ENCODE measurements around the gene CAMK2N2.

The CAMK2N2 gene

GRCh38 chr3:184241447-184242296 is 19.7 kb downstream of the CAMK2N2 start:
- Histone ChIP-seq H3K79me2 (ENCODE audit: low read length) (0 out of 2 replicates have a peak, but pooled peaks cover 7% of the 10 kb centered on the region), H3K4me3 (ENCODE audit: low read length) (no peak overlapping the region), H3K9ac (ENCODE audit: low read length) (no peak overlapping the region), H3K9me2 (replicated peaks; ENCODE audit: insufficient read depth, low read length) (no peaks in the 10 kb centered on the region), H3K4me1 (ENCODE audit: low read length) (no peaks in the 10 kb centered on the region), H4K20me1 (ENCODE audit: insufficient read depth, low read length) (no peaks in the 10 kb centered on the region), H2AFZ (ENCODE audit: low read length) (no peak overlapping the region), H3K9me3 (replicated peaks; ENCODE audit: insufficient read depth, low read length) (no peaks in the 10 kb centered on the region), H3K27me3 (replicated peaks; ENCODE audit: insufficient read depth, low read length) (0 out of 2 replicates have a peak, but pooled peaks cover 4% of the 10 kb centered on the region), H3K36me3 (replicated peaks; ENCODE audit: insufficient read depth, low read length) (0 out of 2 replicates have a peak, but pooled peaks cover 14% of the 10 kb centered on the region), H3K27ac (ENCODE audit: low read length) (no peak overlapping the region), H3K4me2 (ENCODE audit: low read depth, low read length) (no peak overlapping the region), H3F3A (ENCODE audit: insufficient read depth, low read length) (no peaks in the 10 kb centered on the region)
- no peak for DNase-seq
- TF ChIP-seq, protein P1, sequence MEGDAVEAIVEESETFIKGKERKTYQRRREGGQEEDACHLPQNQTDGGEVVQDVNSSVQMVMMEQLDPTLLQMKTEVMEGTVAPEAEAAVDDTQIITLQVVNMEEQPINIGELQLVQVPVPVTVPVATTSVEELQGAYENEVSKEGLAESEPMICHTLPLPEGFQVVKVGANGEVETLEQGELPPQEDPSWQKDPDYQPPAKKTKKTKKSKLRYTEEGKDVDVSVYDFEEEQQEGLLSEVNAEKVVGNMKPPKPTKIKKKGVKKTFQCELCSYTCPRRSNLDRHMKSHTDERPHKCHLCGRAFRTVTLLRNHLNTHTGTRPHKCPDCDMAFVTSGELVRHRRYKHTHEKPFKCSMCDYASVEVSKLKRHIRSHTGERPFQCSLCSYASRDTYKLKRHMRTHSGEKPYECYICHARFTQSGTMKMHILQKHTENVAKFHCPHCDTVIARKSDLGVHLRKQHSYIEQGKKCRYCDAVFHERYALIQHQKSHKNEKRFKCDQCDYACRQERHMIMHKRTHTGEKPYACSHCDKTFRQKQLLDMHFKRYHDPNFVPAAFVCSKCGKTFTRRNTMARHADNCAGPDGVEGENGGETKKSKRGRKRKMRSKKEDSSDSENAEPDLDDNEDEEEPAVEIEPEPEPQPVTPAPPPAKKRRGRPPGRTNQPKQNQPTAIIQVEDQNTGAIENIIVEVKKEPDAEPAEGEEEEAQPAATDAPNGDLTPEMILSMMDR (IDR thresholded peaks at IDR 0.05; ENCODE audit: low read length), result no peak
- TF ChIP-seq EZH2 (optimal IDR thresholded peaks at IDR 0.05; ENCODE audit: low read depth, low read length) (no peak), EZH2phosphoT487 (IDR thresholded peaks at IDR 0.05; ENCODE audit: low read length) (no peak)

DNA sequence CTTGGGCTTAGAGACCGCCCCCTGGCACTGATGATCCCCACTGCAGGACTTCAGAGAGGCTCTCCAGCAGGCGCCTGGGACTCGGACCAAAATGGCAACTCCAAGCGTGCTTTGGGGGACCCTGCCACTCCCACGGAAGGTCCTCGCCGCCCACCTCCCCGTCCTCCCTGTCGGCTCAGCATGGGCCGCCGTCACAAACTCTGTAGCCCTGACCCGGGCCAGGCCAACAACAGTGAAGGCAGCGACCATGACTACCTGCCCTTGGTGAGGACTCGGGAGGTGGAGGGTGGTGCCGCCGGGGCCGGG is 20.3 kb downstream of the CAMK2N2 start:
- Histone ChIP-seq H3K27ac (ENCODE audit: low read length) (no peak overlapping the region), H3K9ac (ENCODE audit: low read length) (no peak overlapping the region), H2AFZ (ENCODE audit: low read length) (no peak overlapping the region), H3K4me3 (ENCODE audit: low read length) (no peak overlapping the region), H3K4me1 (ENCODE audit: low read length) (no peaks in the 10 kb centered on the region), H3K9me3 (replicated peaks; ENCODE audit: insufficient read depth, low read length) (no peaks in the 10 kb centered on the region), H3K4me2 (ENCODE audit: low read depth, low read length) (no peak overlapping the region), H3K36me3 (replicated peaks; ENCODE audit: insufficient read depth, low read length) (0 out of 2 replicates have a peak, but pooled peaks cover 14% of the 10 kb centered on the region), H4K20me1 (ENCODE audit: insufficient read depth, low read length) (no peaks in the 10 kb centered on the region), H3K79me2 (ENCODE audit: low read length) (0 out of 2 replicates have a peak, but pooled peaks cover 2% of the 10 kb centered on the region), H3K9me2 (replicated peaks; ENCODE audit: insufficient read depth, low read length) (no peaks in the 10 kb centered on the region), H3F3A (ENCODE audit: insufficient read depth, low read length) (no peaks in the 10 kb centered on the region), H3K27me3 (replicated peaks; ENCODE audit: insufficient read depth, low read length) (0 out of 2 replicates have a peak, but pooled peaks cover 4% of the 10 kb centered on the region)
- no peak for DNase-seq
- TF ChIP-seq EZH2phosphoT487 (IDR thresholded peaks at IDR 0.05; ENCODE audit: low read length) (no peak), EZH2 (optimal IDR thresholded peaks at IDR 0.05; ENCODE audit: low read depth, low read length) (no peak)
- TF ChIP-seq, protein P1 (IDR thresholded peaks at IDR 0.05; ENCODE audit: low read length), result no peak

DNA sequence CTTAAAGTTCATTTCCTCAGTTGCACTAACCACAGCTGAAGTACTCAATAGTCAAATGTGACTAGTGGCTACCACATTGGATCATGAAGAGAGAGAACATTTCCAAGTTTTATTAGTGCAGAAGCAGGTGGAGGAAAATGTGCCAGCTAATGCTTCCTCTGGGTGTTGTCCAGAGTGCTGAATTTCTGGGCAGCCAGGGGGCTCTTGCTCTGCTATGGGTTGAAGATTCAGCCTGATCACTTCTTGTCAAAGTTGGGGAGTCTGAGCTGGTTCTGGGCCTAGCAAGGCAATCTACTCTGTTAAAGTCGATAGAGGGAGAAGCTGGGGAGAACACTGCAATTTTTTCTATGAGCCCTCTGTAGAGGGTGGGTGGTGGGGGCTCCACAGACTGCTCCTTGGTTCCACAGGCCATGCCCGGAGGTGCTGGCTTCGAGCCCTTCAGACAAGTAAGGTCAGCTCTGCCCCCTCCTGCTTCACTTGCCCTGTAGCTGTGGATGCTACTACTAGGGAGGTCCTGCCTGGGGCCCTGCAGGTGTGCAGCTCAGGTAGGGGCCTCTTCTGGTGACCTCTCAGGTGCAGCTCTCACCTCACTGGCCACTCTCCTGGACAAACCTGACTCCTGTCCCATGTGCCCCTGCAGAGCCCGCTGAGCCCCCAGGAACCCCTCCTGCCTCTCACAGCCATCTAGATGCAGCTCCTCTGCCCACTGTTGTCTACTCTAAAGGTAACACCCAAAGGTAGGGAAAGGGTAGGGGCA is 20.8 kb downstream of the CAMK2N2 start:
- Histone ChIP-seq H4K20me1 (ENCODE audit: insufficient read depth, low read length) (no peaks in the 10 kb centered on the region), H3K27ac (ENCODE audit: low read length) (no peak overlapping the region), H3K36me3 (replicated peaks; ENCODE audit: insufficient read depth, low read length) (0 out of 2 replicates have a peak, but pooled peaks cover 14% of the 10 kb centered on the region), H2AFZ (ENCODE audit: low read length) (no peak overlapping the region), H3K9me2 (replicated peaks; ENCODE audit: insufficient read depth, low read length) (no peaks in the 10 kb centered on the region), H3K79me2 (ENCODE audit: low read length) (no peaks in the 10 kb centered on the region), H3K27me3 (replicated peaks; ENCODE audit: insufficient read depth, low read length) (0 out of 2 replicates have a peak, but pooled peaks cover 4% of the 10 kb centered on the region), H3K4me2 (ENCODE audit: low read depth, low read length) (no peak overlapping the region), H3K4me1 (ENCODE audit: low read length) (no peaks in the 10 kb centered on the region), H3K9ac (ENCODE audit: low read length) (no peak overlapping the region), H3K9me3 (replicated peaks; ENCODE audit: insufficient read depth, low read length) (no peaks in the 10 kb centered on the region), H3F3A (ENCODE audit: insufficient read depth, low read length) (no peaks in the 10 kb centered on the region), H3K4me3 (ENCODE audit: low read length) (no peak overlapping the region)
- TF ChIP-seq EZH2 (optimal IDR thresholded peaks at IDR 0.05; ENCODE audit: low read depth, low read length), result no peak
- TF ChIP-seq EZH2phosphoT487 (IDR thresholded peaks at IDR 0.05; ENCODE audit: low read length), result no peak
- TF ChIP-seq, protein P1 (IDR thresholded peaks at IDR 0.05; ENCODE audit: low read length), result no peak
- peak; percentile 43 for DNase-seq

Measured in MM.1S (cell line).